ENCODE data around the gene RFX4.

RFX4 gene

GRCh38 chr12:106681210-106681609 is 98.4 kb downstream of the RFX4 start:
- no peak overlapping the region for H3K4me2 ChIP-seq (ENCODE audit: insufficient read depth, low read length)
- H4K20me1 ChIP-seq (ENCODE audit: insufficient read depth, low read length): no peaks in the 10 kb centered on the region
- DNase-seq (no peak), ATAC-seq (ENCODE audit: insufficient read depth, low read depth) (no peak)
- no peak overlapping the region for H3K4me3 ChIP-seq (ENCODE audit: low read depth in 1 of 2, low read length in 2 of 2)
- H3K4me1 ChIP-seq (ENCODE audit: insufficient read depth, low read length): no peaks in the 10 kb centered on the region
- no peaks in the 10 kb centered on the region for H3K36me3 ChIP-seq (ENCODE audit: insufficient read depth, low read length)
- H3K9ac ChIP-seq (ENCODE audit: low read depth, low read length): no peak overlapping the region
- no peaks in the 10 kb centered on the region for H3K79me2 ChIP-seq (ENCODE audit: insufficient read depth, low read length)
- no peak overlapping the region for H2AFZ ChIP-seq (ENCODE audit: low read depth, low read length)
- H3K9me3 ChIP-seq (ENCODE audit: insufficient read depth, low read length, severe bottlenecking): no peaks in the 10 kb centered on the region
- no peak overlapping the region for H3K27ac ChIP-seq (ENCODE audit: low read length)
- TF ChIP-seq CTCF (IDR thresholded peaks at IDR 0.05; ENCODE audit: borderline replicate concordance, extremely low read depth, low read length, poor library complexity, severe bottlenecking) (no peak), EZH2 (IDR thresholded peaks at IDR 0.05; ENCODE audit: borderline replicate concordance, low read depth, low read length, severe bottlenecking) (no peak)
- no peaks in the 10 kb centered on the region for H3K27me3 ChIP-seq (ENCODE audit: insufficient read depth, low read length, poor library complexity)

- Histone ChIP-seq H3K4me1 (ENCODE audit: insufficient read depth, low read length) (no peaks in the 10 kb centered on the region), H4K20me1 (ENCODE audit: insufficient read depth, low read length) (no peaks in the 10 kb centered on the region), H2AFZ (ENCODE audit: low read depth, low read length) (no peak overlapping the region), H3K27me3 (ENCODE audit: insufficient read depth, low read length, poor library complexity) (no peaks in the 10 kb centered on the region), H3K79me2 (ENCODE audit: insufficient read depth, low read length) (no peaks in the 10 kb centered on the region), H3K9me3 (ENCODE audit: insufficient read depth, low read length, severe bottlenecking) (no peaks in the 10 kb centered on the region), H3K9ac (ENCODE audit: low read depth, low read length) (no peak overlapping the region), H3K4me3 (ENCODE audit: low read depth in 1 of 2, low read length in 2 of 2) (no peak overlapping the region), H3K4me2 (ENCODE audit: insufficient read depth, low read length) (no peak overlapping the region), H3K27ac (ENCODE audit: low read length) (no peak overlapping the region), H3K36me3 (ENCODE audit: insufficient read depth, low read length) (no peaks in the 10 kb centered on the region)
- DNase-seq (no peak), ATAC-seq (ENCODE audit: insufficient read depth, low read depth) (no peak)
- TF ChIP-seq EZH2 (IDR thresholded peaks at IDR 0.05; ENCODE audit: borderline replicate concordance, low read depth, low read length, severe bottlenecking) (no peak), CTCF (IDR thresholded peaks at IDR 0.05; ENCODE audit: borderline replicate concordance, extremely low read depth, low read length, poor library complexity, severe bottlenecking) (no peak)
Measured at GRCh38 chr12:106682594-106683234, 99.9 kb downstream of the RFX4 start.

GRCh38 chr12:106684497-106684896 is 101.7 kb downstream of the RFX4 start:
- Histone ChIP-seq H3K9me3 (ENCODE audit: insufficient read depth, low read length, severe bottlenecking) (no peaks in the 10 kb centered on the region), H3K27ac (ENCODE audit: low read length) (no peak overlapping the region), H4K20me1 (ENCODE audit: insufficient read depth, low read length) (no peaks in the 10 kb centered on the region), H3K4me3 (ENCODE audit: low read depth in 1 of 2, low read length in 2 of 2) (no peak overlapping the region), H3K9ac (ENCODE audit: low read depth, low read length) (no peak overlapping the region), H3K36me3 (ENCODE audit: insufficient read depth, low read length) (no peaks in the 10 kb centered on the region), H3K4me2 (ENCODE audit: insufficient read depth, low read length) (no peak overlapping the region), H3K27me3 (ENCODE audit: insufficient read depth, low read length, poor library complexity) (no peaks in the 10 kb centered on the region), H2AFZ (ENCODE audit: low read depth, low read length) (no peak overlapping the region), H3K4me1 (ENCODE audit: insufficient read depth, low read length) (no peaks in the 10 kb centered on the region), H3K79me2 (ENCODE audit: insufficient read depth, low read length) (no peaks in the 10 kb centered on the region)
- no peak for DNase-seq
- TF ChIP-seq EZH2 (IDR thresholded peaks at IDR 0.05; ENCODE audit: borderline replicate concordance, low read depth, low read length, severe bottlenecking): no peak
- TF ChIP-seq CTCF (IDR thresholded peaks at IDR 0.05; ENCODE audit: borderline replicate concordance, extremely low read depth, low read length, poor library complexity, severe bottlenecking): no peak
- ATAC-seq (ENCODE audit: insufficient read depth, low read depth): no peak
